HCT116 (cell line): ENCODE data around the gene SNRPF. TPM values are rescaled to one million over a fixed set of nuclear protein-coding genes. Genes with fewer than 3 reads are reported as not detected.
A peak's percentile ranks its signal among the peaks of the same experiment; 100 is the strongest.

Source experiments
- ATAC-seq: fragments of 200-7000 bp; cut with Tn5 transposase; 2 replicates; pipeline ENCODE4 v1.9.1; 2020; ENCODE audit warnings: mild to moderate bottlenecking, moderate library complexity
- Bru-seq: library from RNA; stranded (reverse); fragments of 400-500 nt; gene quantifications from one replicate; lab custom pipeline; 2021; lab: Mats Ljungman, UMichigan
- BruChase-seq, 2 experiments: library from RNA; stranded (reverse); fragments of 400-500 nt; gene quantifications; one replicate each; lab custom pipeline; 2021; lab: Mats Ljungman, UMichigan
- BruUV-seq: library from RNA; stranded (reverse); fragments of 400-500 nt; replicated peaks from 2 replicates; lab custom pipeline; 2021; lab: Mats Ljungman, UMichigan
- CTCF ChIA-PET: fragments of 300-600 bp; sonication (Branson Sonifier 250); formaldehyde crosslinking; loops from one replicate; lab custom pipeline; 2021; ENCODE audit warnings: antibody characterized with exemption; lab: Charles Lee
- POLR2A ChIA-PET: fragments of 300-600, 350-600 bp; sonication (Branson Sonifier 250); formaldehyde crosslinking; loops from one replicate; lab custom pipeline; 2021; ENCODE audit warnings: antibody characterized with exemption; lab: Charles Lee
- RAD21 ChIA-PET, 2 experiments: fragments of 300-600 bp; sonication (Branson Sonifier 250); formaldehyde crosslinking; loops; one replicate each; lab custom pipeline; 2023; ENCODE audit warnings: low total read pairs in 2 of 2; ENCODE audit not compliant: uncharacterized antibody in 2 of 2, unreplicated experiment in 2 of 2, low non-redundant PET in 1 of 2; lab: Charles Lee
- DNase-seq: peaks from one replicate; pipeline ENCODE4 v3.0.0-alpha.2; 2010; ENCODE audit warnings: low read depth, low spot score
- H2AFZ ChIP-seq: fragments of 200-600 bp; shearing (Covaris generic), sonication (generic); 2 replicates; pipeline ENCODE4 v1.6.1; 2017; ENCODE audit warnings: low read depth, mixed run types, mixed read lengths, antibody characterized with exemption, low read length; ENCODE audit not compliant: poor library complexity, severe bottlenecking
- H3K27ac ChIP-seq: 2 replicates; pipeline ENCODE4 v1.5.1; 2012; ENCODE audit warnings: low read depth, low read length
- H3K27me3 ChIP-seq: fragments of 200-600 bp; sonication (generic); 2 replicates; pipeline ENCODE4 v1.6.1; 2016; ENCODE audit warnings: mixed run types, low read length, mixed read lengths; ENCODE audit not compliant: insufficient read depth
- H3K36me3 ChIP-seq, 2 experiments: fragments of 200-500 bp in 1 of 2; fragments of 200-600 bp in 1 of 2; sonication (Bioruptor generic) in 1 of 2; sonication (generic) in 1 of 2; 2 replicates each; pipeline versions ENCODE4 v1.5.1 to v1.6.1; 2014 to 2016; ENCODE audit warnings: low read length in 2 of 2, inconsistent platforms in 1 of 2, mixed read lengths in 1 of 2, mixed run types in 1 of 2; ENCODE audit not compliant: insufficient read depth in 2 of 2, control insufficient read depth in 1 of 2
- H3K4me1 ChIP-seq, 2 experiments: fragments of 200-600 bp in 1 of 2; sonication (generic) in 1 of 2; 2 replicates each; pipeline versions ENCODE4 v1.5.1 to v1.6.1; 2012 to 2017; ENCODE audit warnings: low read length in 2 of 2, inconsistent platforms in 1 of 2, mild to moderate bottlenecking in 1 of 2, mixed read lengths in 1 of 2, mixed run types in 1 of 2, moderate library complexity in 1 of 2; ENCODE audit not compliant: insufficient read depth in 2 of 2, control insufficient read depth in 1 of 2
- H3K4me2 ChIP-seq: fragments of 200-600 bp; sonication (generic); 2 replicates; pipeline ENCODE4 v1.6.1; 2017; ENCODE audit warnings: mixed run types, low read length, mixed read lengths
- H3K4me3 ChIP-seq, 2 experiments: fragments of 200-600 bp in 1 of 2; sonication (generic) in 1 of 2; replicated peaks in 1 of 2; 2 replicates each; pipeline ENCODE4 v1.5.1; 2011 to 2016; ENCODE audit warnings: low read length in 2 of 2, control low read depth in 1 of 2, low read depth in 1 of 2, mild to moderate bottlenecking in 1 of 2, mixed read lengths in 1 of 2, mixed run types in 1 of 2
- H3K79me2 ChIP-seq: fragments of 200-600 bp; sonication (generic); 2 replicates; pipeline ENCODE4 v1.6.1; 2017; ENCODE audit warnings: mild to moderate bottlenecking, mixed run types, low read length, moderate library complexity, mixed read lengths; ENCODE audit not compliant: insufficient read depth
- H3K9ac ChIP-seq: fragments of 200-600 bp; sonication (generic); 2 replicates; pipeline ENCODE4 v1.6.1; 2016; ENCODE audit warnings: low read length, mixed read lengths
- H3K9me2 ChIP-seq: fragments of 200-600 bp; sonication (generic), shearing (Covaris generic); 2 replicates; pipeline ENCODE4 v1.6.1; 2017; ENCODE audit warnings: mixed run types, mild to moderate bottlenecking, moderate library complexity; ENCODE audit not compliant: insufficient read depth
- H3K9me3 ChIP-seq, 2 experiments: fragments of 200-500 bp in 1 of 2; fragments of 200-600 bp in 1 of 2; sonication (Bioruptor generic) in 1 of 2; sonication (generic) in 1 of 2; 2 replicates each; pipeline ENCODE4 v1.6.1; 2014 to 2017; ENCODE audit warnings: low read length in 2 of 2, mixed read lengths in 2 of 2, inconsistent platforms in 1 of 2, low read depth in 1 of 2, mild to moderate bottlenecking in 1 of 2, mixed run types in 1 of 2, moderate library complexity in 1 of 2; ENCODE audit not compliant: control insufficient read depth in 1 of 2, insufficient read depth in 1 of 2
- H4K20me1 ChIP-seq: fragments of 200-600 bp; sonication (generic), shearing (Covaris generic); 2 replicates; pipeline ENCODE4 v1.6.1; 2017; ENCODE audit warnings: mixed run types, mild to moderate bottlenecking, moderate library complexity; ENCODE audit not compliant: insufficient read depth
- ATF3 ChIP-seq: IDR thresholded peaks from 2 replicates; pipeline ENCODE4 v1.6.1; 2012
- CBX3 ChIP-seq: IDR thresholded peaks from 2 replicates; pipeline ENCODE4 v1.6.1; 2012; ENCODE audit warnings: low read depth
- EGR1 ChIP-seq: IDR thresholded peaks from 2 replicates; pipeline ENCODE4 v1.6.1; 2012; ENCODE audit warnings: low read depth
- ELF1 ChIP-seq: IDR thresholded peaks from 2 replicates; pipeline ENCODE4 v1.6.1; 2012; ENCODE audit warnings: low read depth, borderline replicate concordance
- FOSL1 ChIP-seq: IDR thresholded peaks from 2 replicates; pipeline ENCODE4 v1.6.1; 2012; ENCODE audit warnings: low read depth
- POLR2A ChIP-seq: IDR thresholded peaks from 2 replicates; pipeline ENCODE4 v1.7.0; 2011; ENCODE audit warnings: borderline replicate concordance; ENCODE audit not compliant: insufficient read depth, insufficient read length; ENCODE audit errors: extremely low read depth
- POLR2AphosphoS5 ChIP-seq: IDR thresholded peaks from 2 replicates; pipeline ENCODE4 v1.6.1; 2011; ENCODE audit warnings: mild to moderate bottlenecking, low read depth, low read length, moderate library complexity
- SIN3A ChIP-seq: IDR thresholded peaks from 2 replicates; pipeline ENCODE4 v1.6.1; 2012; ENCODE audit warnings: low read depth
- SP1 ChIP-seq: IDR thresholded peaks from 2 replicates; pipeline ENCODE4 v1.6.1; 2012; ENCODE audit warnings: low read depth
- YY1 ChIP-seq: IDR thresholded peaks from 2 replicates; pipeline ENCODE4 v1.6.1; 2011; ENCODE audit warnings: low read length, low read depth, moderate library complexity, mild to moderate bottlenecking; ENCODE audit not compliant: insufficient replicate concordance; ENCODE audit errors: extremely low read depth
- ZFX ChIP-seq: fragments of 450-650 bp; IDR thresholded peaks from 2 replicates; pipeline ENCODE4 v1.6.1; 2017
- intact Hi-C: fragments of 100-400 bp; cut with micrococcal nuclease; formaldehyde crosslinking; loops from 2 replicates; pipeline ENCODE4 v1.10.0; 2022
- long read RNA-seq: library from polyadenylated mRNA; unstranded; transcript quantifications from one replicate; pipeline ENCODE4 v2.0.0, GENCODE V29; 2021; ENCODE audit not compliant: unreplicated experiment
- polyA plus RNA-seq: library from polyadenylated mRNA; unstranded; fragments of >200 nt; gene quantifications from 2 replicates; pipeline ENCODE4 v1.2.1, GENCODE V29; 2012; ENCODE audit warnings: missing spikeins
- total RNA-seq: library from RNA; stranded (reverse); gene quantifications from one replicate; pipeline ENCODE4 v1.2.1, GENCODE V29; 2021; ENCODE audit not compliant: unreplicated experiment
- TF ChIP-seq, protein P1 (sequence below): IDR thresholded peaks from 2 replicates; pipeline ENCODE4 v1.6.1; 2012
- TF ChIP-seq, protein P2 (sequence below), 3 experiments: fragments of 200-600 bp in 1 of 3; sonication (generic) in 1 of 3; IDR thresholded peaks in 2 of 3; conservative IDR thresholded peaks in 1 of 3; 2 replicates each; pipeline ENCODE4 v1.5.1; 2012 to 2017; ENCODE audit warnings: low read depth in 2 of 3, low read length in 2 of 3, antibody characterized with exemption in 1 of 3, borderline replicate concordance in 1 of 3, control low read depth in 1 of 3, mild to moderate bottlenecking in 1 of 3, mixed read lengths in 1 of 3, mixed run types in 1 of 3, moderate library complexity in 1 of 3; ENCODE audit not compliant: insufficient read depth in 1 of 3

Gene SNRPF
- total RNA-seq (56.3 TPM), Bru-seq, nascent RNA (percentile 86 among the genes with signal in this experiment), BruChase-seq, experiment 1, labeled RNA remaining after a 6-hour chase (percentile 64 among the genes with signal in this experiment), BruChase-seq, experiment 2, labeled RNA remaining after a 2-hour chase (percentile 65 among the genes with signal in this experiment)
- 77.5 and 113 TPM in 2 replicates for polyA plus RNA-seq
- long read RNA-seq, transcript SNRPF-201 (4 exons, 1,389 nt) = major isoform, 114 of 161 reads
- long read RNA-seq, partial matches to known transcripts = 44 of 161 reads
- long read RNA-seq, other reads (novel, unspliced or antisense) = 1 of 161 reads

- ChIA-PET CTCF (no interaction called here), POLR2A (no interaction called here), RAD21 (no interaction called here)
- Histone ChIP-seq H3K9me2 (no peaks in the 10 kb centered on the region), H3K36me3 (peaks cover 19 to 26% of the 10 kb centered on the region in 2 experiments), H3K9me3 (no peaks in the 10 kb centered on the region), H3K79me2 (peaks cover 50% of the 10 kb centered on the region), H3K27me3 (no peaks in the 10 kb centered on the region), H3K9ac (peak within 1 kb of the TSS; percentile 91), H3K4me3 (peak within 1 kb of the TSS; percentile 83 to 94), H2AFZ (peak within 1 kb of the TSS; percentile 19), H4K20me1 (peaks cover 10% of the 10 kb centered on the region; the same call in 1 of the 2 replicates), H3K4me2 (peak within 1 kb of the TSS; percentile 65), H3K27ac (peak within 1 kb of the TSS; percentile 64), H3K4me1 (peaks cover 8 to 26% of the 10 kb centered on the region in 2 experiments)
- TF ChIP-seq SP1 = peak; percentile 100
- TF ChIP-seq FOSL1 = no peak
- TF ChIP-seq POLR2AphosphoS5 = peak; percentile 89
- TF ChIP-seq SIN3A = peak; percentile 91
- no peak for TF ChIP-seq ATF3
- TF ChIP-seq YY1 = peak; percentile 98
- TF ChIP-seq, protein P1, sequence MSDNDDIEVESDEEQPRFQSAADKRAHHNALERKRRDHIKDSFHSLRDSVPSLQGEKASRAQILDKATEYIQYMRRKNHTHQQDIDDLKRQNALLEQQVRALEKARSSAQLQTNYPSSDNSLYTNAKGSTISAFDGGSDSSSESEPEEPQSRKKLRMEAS = peak; percentile 93
- peak; percentile 75 for TF ChIP-seq CBX3
- TF ChIP-seq, protein P2, sequence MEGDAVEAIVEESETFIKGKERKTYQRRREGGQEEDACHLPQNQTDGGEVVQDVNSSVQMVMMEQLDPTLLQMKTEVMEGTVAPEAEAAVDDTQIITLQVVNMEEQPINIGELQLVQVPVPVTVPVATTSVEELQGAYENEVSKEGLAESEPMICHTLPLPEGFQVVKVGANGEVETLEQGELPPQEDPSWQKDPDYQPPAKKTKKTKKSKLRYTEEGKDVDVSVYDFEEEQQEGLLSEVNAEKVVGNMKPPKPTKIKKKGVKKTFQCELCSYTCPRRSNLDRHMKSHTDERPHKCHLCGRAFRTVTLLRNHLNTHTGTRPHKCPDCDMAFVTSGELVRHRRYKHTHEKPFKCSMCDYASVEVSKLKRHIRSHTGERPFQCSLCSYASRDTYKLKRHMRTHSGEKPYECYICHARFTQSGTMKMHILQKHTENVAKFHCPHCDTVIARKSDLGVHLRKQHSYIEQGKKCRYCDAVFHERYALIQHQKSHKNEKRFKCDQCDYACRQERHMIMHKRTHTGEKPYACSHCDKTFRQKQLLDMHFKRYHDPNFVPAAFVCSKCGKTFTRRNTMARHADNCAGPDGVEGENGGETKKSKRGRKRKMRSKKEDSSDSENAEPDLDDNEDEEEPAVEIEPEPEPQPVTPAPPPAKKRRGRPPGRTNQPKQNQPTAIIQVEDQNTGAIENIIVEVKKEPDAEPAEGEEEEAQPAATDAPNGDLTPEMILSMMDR (IDR thresholded peaks at IDR 0.05 in 2 of 3, conservative IDR thresholded peaks at IDR 0.05 in 1 of 3; ENCODE audit: borderline replicate concordance in 1 of 3, insufficient read depth in 1 of 3, low read depth in 2 of 3, low read length in 2 of 3) = peak in 2 of 3 experiments; percentile 4 to 23; a peak in 1 of 6 replicates
- peak; percentile 60 for TF ChIP-seq EGR1
- TF ChIP-seq ZFX = peak; percentile 85
- TF ChIP-seq POLR2A = peak; percentile 52
- no peak for TF ChIP-seq ELF1
- intact Hi-C loops = no loop called here
- peak; percentile 93 for ATAC-seq
- BruUV-seq = no TSS peak
- DNase-seq = peak; percentile 94
These were observed at the start of gene SNRPF for GRCh38 chr12:95858451-95859343. TSS of gene SNRPF (plus strand) at chr12:95858952. CDS start at chr12:95859074, 122 bp downstream.
